Endothelial cell of umbilical vein (primary cell): ENCODE measurements around the gene CALML6. TPM values are rescaled to one million over a fixed set of nuclear protein-coding genes. Genes with fewer than 3 reads are reported as not detected.

Experiments used
- BruUV-seq: library from RNA; stranded (reverse); fragments of 400-500 nt; replicated peaks from 2 replicates; lab custom pipeline; 2021; lab: Mats Ljungman, UMichigan
- CTCF ChIA-PET: fragments of 300-600, 350-600 bp; sonication (Branson Sonifier 250); formaldehyde crosslinking; loops from one replicate; lab custom pipeline; 2021; ENCODE audit warnings: antibody characterized with exemption, inconsistent platforms; lab: Charles Lee
- POLR2A ChIA-PET: fragments of 300-600, 350-600 bp; sonication (Branson Sonifier 250); formaldehyde crosslinking; loops from one replicate; lab custom pipeline; 2021; ENCODE audit warnings: antibody characterized with exemption, inconsistent platforms; lab: Charles Lee
- DNase-seq: peaks from one replicate; pipeline ENCODE4 v3.0.0-alpha.2; 2011; ENCODE audit warnings: low read depth, low spot score
- FAIRE-seq: peaks from 2 replicates; lab custom pipeline; 2011; peaks lifted over from hg19 to GRCh38; lab: Jason Lieb, UNC
- H2AFZ ChIP-seq: 2 replicates; pipeline ENCODE4 v1.6.0; 2012; ENCODE audit warnings: low read depth, low read length, control low read depth, inconsistent platforms
- H3K27ac ChIP-seq: 2 replicates; pipeline ENCODE4 v1.5.1; 2011; ENCODE audit warnings: low read depth, mild to moderate bottlenecking, control low read depth, low read length, moderate library complexity; ENCODE audit not compliant: insufficient read depth
- H3K27me3 ChIP-seq, 2 experiments: 2 replicates each; pipeline versions ENCODE4 v1.6.0 to v1.6.1; 2011; ENCODE audit warnings: low read length in 2 of 2, mixed read lengths in 1 of 2; ENCODE audit not compliant: control insufficient read depth in 2 of 2, insufficient read depth in 2 of 2
- H3K36me3 ChIP-seq, 2 experiments: 2 replicates in 1 of 2; 3 replicates in 1 of 2; pipeline ENCODE4 v1.5.1; 2011; ENCODE audit warnings: low read length in 2 of 2, mild to moderate bottlenecking in 1 of 2, moderate library complexity in 1 of 2; ENCODE audit not compliant: control insufficient read depth in 2 of 2, insufficient read depth in 2 of 2; ENCODE audit errors: extremely low read depth in 1 of 2
- H3K4me1 ChIP-seq: 3 replicates; pipeline ENCODE4 v1.5.1; 2011; ENCODE audit warnings: mild to moderate bottlenecking, low read length; ENCODE audit not compliant: control insufficient read depth, insufficient read depth; ENCODE audit errors: extremely low read depth
- H3K4me2 ChIP-seq: 2 replicates; pipeline ENCODE4 v1.6.1; 2011; ENCODE audit warnings: low read length, control low read depth, mixed read lengths; ENCODE audit not compliant: insufficient read depth
- H3K4me3 ChIP-seq, 3 experiments: fragments of 200-600 bp in 1 of 3; sonication (generic), shearing (Covaris generic) in 1 of 3; replicated peaks in 1 of 3; 2 replicates each; pipeline ENCODE4 v1.5.1; 2011 to 2016; ENCODE audit warnings: control low read depth in 3 of 3, low read length in 3 of 3, mild to moderate bottlenecking in 2 of 3, inconsistent platforms in 1 of 3, low read depth in 1 of 3, moderate library complexity in 1 of 3; ENCODE audit not compliant: insufficient read depth in 1 of 3
- H3K79me2 ChIP-seq: 2 replicates; pipeline ENCODE4 v1.6.0; 2012; ENCODE audit warnings: low read length, inconsistent platforms; ENCODE audit not compliant: control insufficient read depth, insufficient read depth
- H3K9ac ChIP-seq: replicated peaks from 2 replicates; pipeline ENCODE3; 2011; ENCODE audit warnings: low read length, control low read depth; ENCODE audit not compliant: insufficient read depth; ENCODE audit errors: extremely low read depth
- H3K9me1 ChIP-seq: replicated peaks from 3 replicates; pipeline ENCODE4 v1.6.0; 2011; ENCODE audit warnings: mild to moderate bottlenecking, low read length; ENCODE audit not compliant: control insufficient read depth, insufficient read depth; ENCODE audit errors: extremely low read depth
- H3K9me3 ChIP-seq: replicated peaks from 2 replicates; pipeline ENCODE4 v1.5.1; 2012; ENCODE audit warnings: low read length, inconsistent platforms; ENCODE audit not compliant: control insufficient read depth, insufficient read depth
- H4K20me1 ChIP-seq: replicated peaks from 2 replicates; pipeline ENCODE3; 2011; ENCODE audit warnings: mild to moderate bottlenecking, low read length; ENCODE audit not compliant: control insufficient read depth, insufficient read depth; ENCODE audit errors: extremely low read depth
- EZH2 ChIP-seq: IDR thresholded peaks from 2 replicates; pipeline ENCODE4 v1.6.1; 2012; ENCODE audit warnings: borderline replicate concordance, low read depth, mild to moderate bottlenecking, moderate library complexity, low read length, inconsistent platforms; ENCODE audit not compliant: severe bottlenecking
- FOS ChIP-seq: IDR thresholded peaks from 2 replicates; pipeline ENCODE4 v1.6.1; 2011; ENCODE audit warnings: mild to moderate bottlenecking, low read length, moderate library complexity, borderline replicate concordance; ENCODE audit not compliant: insufficient read depth
- JUN ChIP-seq: IDR thresholded peaks from 2 replicates; pipeline ENCODE4 v1.6.1; 2011; ENCODE audit warnings: borderline replicate concordance, low read depth; ENCODE audit not compliant: insufficient read length, insufficient read depth
- MYC ChIP-seq: IDR thresholded peaks from one replicate; pipeline ENCODE4 v1.6.1; 2011; ENCODE audit warnings: mild to moderate bottlenecking, low read depth, low read length
- POLR2A ChIP-seq: IDR thresholded peaks from 2 replicates; pipeline ENCODE4 v1.6.1; 2012; ENCODE audit warnings: low read depth, mild to moderate bottlenecking, control low read depth, low read length
- POLR2AphosphoS5 ChIP-seq: IDR thresholded peaks from 2 replicates; pipeline ENCODE4 v1.6.1; 2012; ENCODE audit warnings: low read depth, mild to moderate bottlenecking, control low read depth, low read length, moderate library complexity; ENCODE audit not compliant: insufficient read depth
- dilution Hi-C: fragments of 300-500 bp; cut with MboI; formaldehyde crosslinking; loops from one replicate; pipeline ENCODE4 v1.15.0; 2019; ENCODE audit warnings: low sequenced_read_pairs; ENCODE audit not compliant: extremely low pct_ligation_motif_present
- intact Hi-C: fragments of 100-400 bp; cut with micrococcal nuclease; formaldehyde crosslinking; loops from one replicate; pipeline ENCODE4 v1.10.0; 2022
- polyA plus RNA-seq, 4 experiments: library from polyadenylated mRNA; depleted of rRNA in 3 of 4; stranded (reverse) in 3 of 4; unstranded in 1 of 4; fragments of >200 nt; gene quantifications; 2 replicates each; pipeline versions ENCODE4 v1.2.1 to v1.2.3, GENCODE V29; 2011 to 2012; ENCODE audit warnings: missing spikeins in 1 of 4
- total RNA-seq: library from RNA; stranded (reverse); gene quantifications from 2 replicates; pipeline ENCODE4 v1.2.3, GENCODE V29; 2021
- TF ChIP-seq, protein P1 (sequence below): IDR thresholded peaks from 2 replicates; pipeline ENCODE4 v1.6.1; 2011; ENCODE audit not compliant: insufficient read depth, insufficient read length

Gene CALML6
- total and polyA plus RNA-seq, 2 donors (not counting 3 experiments of a cell fraction or from before 2014, with no cell fraction given), result 0.36 to 0.44 TPM

DNA sequence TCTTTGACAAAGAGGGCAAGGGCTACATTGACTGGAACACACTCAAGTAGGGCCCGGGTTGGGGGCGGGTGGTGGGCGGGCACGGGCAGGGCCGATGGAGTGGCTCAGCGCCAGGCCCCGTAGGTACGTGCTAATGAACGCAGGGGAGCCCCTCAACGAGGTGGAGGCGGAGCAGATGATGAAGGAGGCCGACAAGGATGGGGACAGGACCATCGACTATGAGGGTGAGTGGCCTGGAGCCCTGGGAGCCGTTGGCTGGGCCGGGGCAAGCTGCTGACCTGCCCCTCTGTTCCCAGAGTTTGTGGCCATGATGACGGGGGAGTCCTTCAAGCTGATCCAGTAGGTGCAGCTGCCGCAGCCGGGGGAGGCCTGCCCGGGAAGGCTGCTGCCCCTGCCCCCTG lies 1.8 kb downstream of the CALML6 start:
- ChIA-PET POLR2A (no interaction called here), CTCF (interaction anchor here (2.3 kb wide), 1 partner anchor 8 kb away, joined by 7 read pairs; no protein-coding TSS in a partner anchor)
- no peaks in the 10 kb centered on the region for H3K79me2 ChIP-seq
- H3K9ac ChIP-seq, result no peak overlapping the region
- no peak for FAIRE-seq
- BruUV-seq, result no TSS peak
- H3K36me3 ChIP-seq, result no peaks in the 10 kb centered on the region
- dilution Hi-C loops, result no loop called here
- no peaks in the 10 kb centered on the region for H3K9me1 ChIP-seq
- DNase-seq, result no peak
- no peak overlapping the region for H2AFZ ChIP-seq
- H3K9me3 ChIP-seq, result no peaks in the 10 kb centered on the region
- H3K27me3 ChIP-seq, result no peaks in the 10 kb centered on the region
- H3K4me3 ChIP-seq, result no peak overlapping the region
- intact Hi-C loops, result loop anchor here (10.0 kb wide), 1 partner anchor 218 kb away; no protein-coding TSS in a partner anchor
- TF ChIP-seq POLR2A (no peak), POLR2AphosphoS5 (no peak), MYC (no peak), EZH2 (no peak), JUN (no peak)
- TF ChIP-seq, protein P1, sequence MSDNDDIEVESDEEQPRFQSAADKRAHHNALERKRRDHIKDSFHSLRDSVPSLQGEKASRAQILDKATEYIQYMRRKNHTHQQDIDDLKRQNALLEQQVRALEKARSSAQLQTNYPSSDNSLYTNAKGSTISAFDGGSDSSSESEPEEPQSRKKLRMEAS, result no peak
- peaks cover 5% of the 10 kb centered on the region for H3K4me1 ChIP-seq
- no peaks in the 10 kb centered on the region for H4K20me1 ChIP-seq
- no peak overlapping the region for H3K27ac ChIP-seq
- H3K4me2 ChIP-seq, result no peak overlapping the region

DNA sequence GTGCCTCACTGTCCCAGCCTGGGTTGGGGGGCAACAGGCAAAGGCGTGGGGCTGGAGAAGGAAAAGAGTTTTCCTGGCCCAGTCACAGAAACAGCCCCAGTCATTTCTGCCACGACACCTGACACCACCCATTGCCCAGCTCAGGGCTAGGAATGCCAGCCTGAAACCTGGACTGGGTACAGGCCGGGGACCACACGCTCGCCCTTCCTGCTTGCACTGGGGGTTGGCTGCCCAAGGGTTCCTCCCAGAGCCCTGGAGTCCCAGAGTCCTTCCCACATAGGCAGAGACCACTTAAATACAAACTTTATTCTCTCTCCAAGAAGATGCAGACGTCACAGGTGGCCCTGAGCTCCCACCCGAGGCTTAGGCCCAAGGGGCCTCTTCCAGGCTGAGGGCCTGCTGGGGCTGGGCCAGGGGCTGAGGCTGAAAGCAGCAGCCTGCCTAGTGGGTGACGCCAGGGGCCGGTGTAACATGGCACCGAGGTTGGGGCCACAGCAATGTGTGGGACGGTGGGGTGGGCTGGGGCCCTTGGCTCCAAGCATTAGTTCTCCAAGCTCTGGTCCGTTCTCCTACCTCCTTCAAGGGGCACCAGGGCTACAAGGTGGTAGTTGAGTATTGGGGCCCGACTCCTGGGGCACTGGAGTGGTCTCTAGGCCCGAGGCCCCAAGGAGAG lies 2.4 kb downstream of the CALML6 start:
- DNase-seq (no peak), FAIRE-seq (no peak)
- no TSS peak for BruUV-seq
- no peak overlapping the region for H2AFZ ChIP-seq
- no peak overlapping the region for H3K4me2 ChIP-seq
- no peaks in the 10 kb centered on the region for H3K9me1 ChIP-seq
- dilution Hi-C loops (no loop called here), intact Hi-C loops (loop anchor here (10.0 kb wide), 1 partner anchor 217 kb away; no protein-coding TSS in a partner anchor)
- no peak overlapping the region for H3K9ac ChIP-seq
- ChIA-PET POLR2A (no interaction called here), CTCF (interaction anchor here (2.3 kb wide), 1 partner anchor 9 kb away, joined by 7 read pairs; no protein-coding TSS in a partner anchor)
- no peaks in the 10 kb centered on the region for H3K27me3 ChIP-seq
- H3K4me1 ChIP-seq, result peaks cover 5% of the 10 kb centered on the region
- no peak overlapping the region for H3K27ac ChIP-seq
- H3K9me3 ChIP-seq, result no peaks in the 10 kb centered on the region
- H4K20me1 ChIP-seq, result no peaks in the 10 kb centered on the region
- H3K79me2 ChIP-seq, result no peaks in the 10 kb centered on the region
- TF ChIP-seq POLR2A (no peak), FOS (no peak)
- H3K4me3 ChIP-seq, result no peak overlapping the region
- no peaks in the 10 kb centered on the region for H3K36me3 ChIP-seq
